Activated T-helper 1 cell treated with anti-CD3 and anti-CD28 coated beads, Interleukin-12 subunit alpha, Interleukin-12 subunit beta, Interleukin-2, Interleukin-4 antibody, amounts not matched to agents 30 ng/mL and 10 ng/mL and 1 ng/mL, durations not matched to agents 14 hours and 24 hours and 36 hours (primary cell): Measurements from ENCODE around the gene VSIG10L. TPM values are rescaled to one million over a fixed set of nuclear protein-coding genes. Genes with fewer than 3 reads are reported as not detected.

Source experiments
- DNase-seq: peaks from one replicate; pipeline ENCODE4 v3.0.0; 2021; ENCODE audit warnings: low spot score
- H3K27ac Mint-ChIP-seq: one replicate; pipeline ENCODE4 v1.8.0; 2021; ENCODE audit warnings: mild to moderate bottlenecking, mixed read lengths
- H3K27me3 Mint-ChIP-seq: one replicate; pipeline ENCODE4 v1.8.0; 2022; ENCODE audit warnings: mild to moderate bottlenecking, moderate library complexity, mixed read lengths; ENCODE audit not compliant: insufficient read depth
- H3K36me3 Mint-ChIP-seq: one replicate; pipeline ENCODE4 v1.8.0; 2021; ENCODE audit warnings: low read depth, mixed read lengths
- H3K4me1 Mint-ChIP-seq: one replicate; pipeline ENCODE4 v1.8.0; 2021; ENCODE audit warnings: low read depth, mixed read lengths
- H3K4me3 Mint-ChIP-seq: one replicate; pipeline ENCODE4 v1.8.0; 2021; ENCODE audit warnings: mild to moderate bottlenecking, moderate library complexity, mixed read lengths
- H3K9me3 Mint-ChIP-seq: one replicate; pipeline ENCODE4 v1.8.0; 2021; ENCODE audit warnings: mixed read lengths
- intact Hi-C: fragments of 100-400 bp; cut with micrococcal nuclease; formaldehyde crosslinking; loops from one replicate; pipeline ENCODE4 v1.15.1; 2024
- total RNA-seq: library from RNA; stranded (reverse); gene quantifications from 2 replicates; pipeline ENCODE4 v1.2.3, GENCODE V29; 2022

Gene VSIG10L
- total RNA-seq, 1 donor from 2014 or later = 6.0 TPM

DNA sequence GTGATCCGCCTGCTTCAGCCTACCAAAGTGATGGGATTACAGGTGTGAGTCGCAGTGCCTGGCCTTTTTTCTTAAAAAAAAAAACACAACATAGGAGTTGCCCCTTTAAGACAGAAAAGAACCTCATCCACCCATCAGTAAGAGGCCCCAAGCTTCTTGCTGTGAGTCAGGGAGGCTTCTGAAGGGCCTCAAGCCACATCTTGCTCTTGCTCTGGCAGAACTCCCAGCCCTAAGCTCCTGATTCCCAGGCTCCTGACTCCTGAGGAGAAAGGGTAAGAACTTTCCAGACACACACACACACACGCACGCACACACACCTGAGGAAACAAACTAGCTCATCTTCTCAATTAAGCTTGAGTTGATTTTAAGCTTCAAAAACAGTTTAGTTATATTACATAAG, 17.4 kb upstream of the VSIG10L start:
- Mint-ChIP-seq H3K4me3 (no peak overlapping the region), H3K4me1 (peaks cover 53% of the 10 kb centered on the region), H3K9me3 (no peaks in the 10 kb centered on the region), H3K27me3 (no peaks in the 10 kb centered on the region), H3K36me3 (peaks cover 29% of the 10 kb centered on the region), H3K27ac (peak overlapping the region; percentile 52)
- DNase-seq = no peak
- intact Hi-C loops = no loop called here

DNA sequence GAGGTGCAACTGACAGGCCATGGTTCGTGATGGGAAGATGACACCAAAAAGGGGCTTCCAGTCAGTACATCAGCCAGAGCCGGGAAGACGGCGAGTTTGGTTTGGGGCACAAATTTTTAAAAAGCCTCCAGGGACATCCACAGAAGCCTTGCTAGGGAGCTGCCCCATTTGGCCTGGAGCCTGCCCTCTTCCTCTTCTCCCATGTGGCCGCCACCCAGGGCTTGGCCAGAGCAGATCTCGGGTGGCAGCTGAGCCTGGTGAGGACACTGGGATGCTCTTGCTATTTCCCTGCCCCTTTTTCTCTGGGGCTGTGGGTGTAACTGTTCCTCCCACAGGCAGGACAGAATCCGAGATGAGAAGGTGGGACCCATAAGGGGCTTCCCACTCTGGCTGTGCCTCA, 16.0 kb upstream of the VSIG10L start:
- Mint-ChIP-seq H3K27ac (peak overlapping the region; percentile 34), H3K4me1 (peaks cover 40% of the 10 kb centered on the region), H3K36me3 (peaks cover 21% of the 10 kb centered on the region), H3K27me3 (no peaks in the 10 kb centered on the region), H3K4me3 (no peak overlapping the region), H3K9me3 (no peaks in the 10 kb centered on the region)
- DNase-seq = no peak
- intact Hi-C loops = no loop called here

DNA sequence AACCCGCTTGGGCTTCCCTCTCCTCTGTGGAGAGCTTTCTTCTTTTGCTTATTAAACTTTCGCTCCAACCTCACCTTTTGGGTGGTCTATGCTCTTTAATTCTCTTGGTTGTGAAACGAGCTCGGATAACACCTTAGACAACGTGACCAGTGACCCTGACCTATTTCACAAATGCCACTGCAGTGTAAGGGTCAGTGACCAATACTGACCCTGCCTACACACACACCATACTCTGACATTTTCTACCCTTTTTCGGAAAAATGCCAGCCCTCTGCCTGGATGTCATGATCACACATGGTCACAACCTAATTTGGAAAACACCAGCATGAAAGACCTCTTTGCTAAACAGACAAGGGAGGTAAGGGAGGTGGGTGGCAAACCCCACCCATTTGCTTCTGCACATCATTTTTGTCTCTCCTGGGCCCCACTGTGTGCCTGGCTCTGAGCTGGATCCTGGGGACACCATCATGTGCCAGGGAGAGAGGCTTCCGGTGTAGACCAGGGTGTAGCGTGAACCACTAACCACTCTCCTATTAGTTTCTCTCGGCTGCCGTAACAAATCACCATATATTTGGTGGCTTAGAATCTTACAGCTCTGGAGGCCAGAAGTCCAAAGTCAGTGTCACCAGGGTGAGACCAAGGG, 14.3 kb upstream of the VSIG10L start:
- DNase-seq = no peak
- intact Hi-C loops = no loop called here
- Mint-ChIP-seq H3K27ac (peak overlapping the region; percentile 12), H3K36me3 (peaks cover 26% of the 10 kb centered on the region), H3K27me3 (no peaks in the 10 kb centered on the region), H3K9me3 (no peaks in the 10 kb centered on the region), H3K4me3 (no peak overlapping the region), H3K4me1 (peaks cover 28% of the 10 kb centered on the region)

DNA sequence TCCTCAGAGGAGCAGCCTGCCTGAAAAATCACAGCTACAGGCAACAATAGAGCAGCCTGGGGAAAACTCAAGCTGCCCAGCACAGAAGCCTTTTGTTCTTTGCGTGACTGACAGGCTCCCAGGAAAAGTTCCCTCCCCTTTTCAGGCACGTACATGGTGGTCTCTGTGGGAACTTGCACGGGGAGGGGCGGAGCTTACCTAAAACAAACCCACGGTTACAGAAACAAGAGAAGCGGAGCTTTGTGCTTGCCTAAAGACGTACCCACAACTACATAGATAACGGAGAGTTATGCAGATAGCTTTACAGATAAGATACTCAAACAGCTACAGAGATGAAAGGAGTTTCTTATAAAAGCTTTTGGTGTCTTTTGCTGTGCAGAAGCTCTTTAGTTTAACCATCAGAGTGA, 12.8 kb upstream of the VSIG10L start:
- H3K36me3 Mint-ChIP-seq = peaks cover 35% of the 10 kb centered on the region
- no peak overlapping the region for H3K4me3 Mint-ChIP-seq
- H3K9me3 Mint-ChIP-seq = no peaks in the 10 kb centered on the region
- H3K4me1 Mint-ChIP-seq = peaks cover 28% of the 10 kb centered on the region
- peak overlapping the region; percentile 80 for H3K27ac Mint-ChIP-seq
- no peak for DNase-seq
- H3K27me3 Mint-ChIP-seq = no peaks in the 10 kb centered on the region
- intact Hi-C loops = no loop called here

DNA sequence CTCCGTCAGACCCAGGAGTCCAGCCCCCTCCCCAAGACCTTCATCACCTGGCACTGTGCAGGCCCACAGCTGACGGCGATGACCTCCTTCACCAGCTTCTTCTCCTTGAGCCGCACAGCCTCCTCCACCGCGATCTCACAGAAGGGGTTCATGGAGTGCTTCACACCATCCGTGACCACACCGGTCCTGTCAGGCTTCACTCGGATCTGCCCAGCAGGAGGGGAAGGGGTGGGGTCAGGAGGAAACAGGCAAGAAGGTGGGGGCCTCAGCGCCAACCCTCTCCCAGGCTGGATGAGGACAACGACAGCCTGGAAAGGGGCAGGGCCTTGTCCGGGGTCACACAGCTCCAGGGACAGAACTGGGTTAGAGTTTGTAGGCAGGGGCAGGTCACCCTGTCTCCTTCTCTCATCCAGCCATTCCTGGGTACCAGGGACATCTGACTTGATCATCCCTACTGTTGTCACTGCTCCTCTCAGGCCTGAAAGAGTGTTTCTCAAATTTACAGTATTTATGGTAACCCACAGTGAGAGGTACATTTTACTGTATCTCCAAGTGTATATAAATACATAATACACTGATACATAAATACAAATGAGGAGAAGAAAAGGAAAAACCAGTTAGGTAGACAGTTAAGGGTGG, 12.3 kb upstream of the VSIG10L start:
- H3K9me3 Mint-ChIP-seq = no peaks in the 10 kb centered on the region
- H3K27me3 Mint-ChIP-seq = no peaks in the 10 kb centered on the region
- peaks cover 24% of the 10 kb centered on the region for H3K4me1 Mint-ChIP-seq
- H3K36me3 Mint-ChIP-seq = peaks cover 35% of the 10 kb centered on the region
- no peak overlapping the region for H3K4me3 Mint-ChIP-seq
- H3K27ac Mint-ChIP-seq = peak overlapping the region; percentile 7
- intact Hi-C loops = no loop called here
- no peak for DNase-seq

DNA sequence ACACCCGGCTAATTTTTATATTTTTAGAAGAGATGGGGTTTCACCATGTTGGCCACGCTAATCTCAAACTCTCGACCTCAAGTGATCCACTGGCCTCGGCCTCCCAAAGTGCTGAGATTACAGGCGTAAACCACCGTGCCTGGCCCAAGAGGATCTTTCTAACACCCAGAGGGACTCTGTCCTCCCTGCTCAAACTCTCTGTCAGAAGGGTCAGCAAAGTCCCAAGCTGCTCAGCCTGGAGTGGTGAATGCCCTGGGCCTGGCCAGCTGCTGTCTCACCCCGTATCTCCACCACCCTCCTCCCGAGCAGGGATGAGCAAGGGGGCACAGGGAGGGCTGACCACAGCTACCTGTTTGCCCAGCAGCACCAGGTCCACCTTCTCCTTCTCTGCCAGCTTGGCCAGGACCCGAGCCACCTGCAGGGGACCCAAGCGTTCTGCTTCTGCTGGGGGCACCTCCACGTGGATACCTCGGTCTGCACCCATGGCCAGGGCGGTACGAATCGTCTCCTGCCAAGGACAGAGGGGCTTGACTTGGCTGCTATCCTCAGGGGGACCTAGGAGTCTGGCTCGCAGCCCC, 10.9 kb upstream of the VSIG10L start:
- no peak overlapping the region for H3K27ac Mint-ChIP-seq

DNA sequence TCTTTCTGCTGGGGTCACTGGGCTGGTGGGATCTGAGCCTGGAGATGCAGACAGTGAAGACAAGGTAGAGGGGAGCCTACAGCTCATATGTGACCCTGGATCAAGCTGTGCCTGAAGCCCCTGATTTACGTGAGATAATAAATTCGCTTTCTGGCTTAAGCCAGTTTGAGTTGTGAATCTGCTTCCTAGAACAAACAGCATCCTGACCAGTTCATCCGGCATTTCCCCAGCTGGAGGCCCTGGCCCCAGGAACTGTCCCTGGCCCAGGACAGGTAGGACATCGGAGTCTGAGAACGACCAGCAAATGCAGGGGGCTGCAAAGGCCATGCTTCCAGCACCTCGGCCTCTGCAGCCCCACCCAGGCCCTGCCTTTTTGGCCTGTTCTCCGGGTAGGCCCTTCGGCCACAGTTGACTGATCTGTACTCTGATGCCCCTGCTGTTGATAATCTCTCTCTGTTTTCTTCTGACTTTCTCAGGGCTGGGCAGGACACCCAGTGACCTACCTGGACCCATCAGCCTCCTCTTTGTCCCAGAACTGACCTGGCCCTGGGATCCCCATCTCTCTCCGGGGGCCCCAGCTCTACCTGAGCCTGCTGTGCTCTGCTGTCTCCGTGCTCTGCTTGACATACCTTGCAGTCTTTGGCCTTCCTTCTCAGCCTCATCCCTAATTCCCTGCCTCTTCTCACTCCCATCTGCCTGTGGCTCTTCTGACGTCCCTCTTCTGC, 9.5 kb upstream of the VSIG10L start:
- DNase-seq = no peak
- no peak overlapping the region for H3K4me3 Mint-ChIP-seq
- H3K27ac Mint-ChIP-seq = no peak overlapping the region
- intact Hi-C loops = no loop called here
- peaks cover 37% of the 10 kb centered on the region for H3K36me3 Mint-ChIP-seq
- H3K4me1 Mint-ChIP-seq = peaks cover 14% of the 10 kb centered on the region
- H3K9me3 Mint-ChIP-seq = no peaks in the 10 kb centered on the region
- no peaks in the 10 kb centered on the region for H3K27me3 Mint-ChIP-seq

More for the DNA sequence above, 10.9 kb upstream of the VSIG10L start:
- peaks cover 22% of the 10 kb centered on the region for H3K4me1 Mint-ChIP-seq
- H3K4me3 Mint-ChIP-seq = no peak overlapping the region
- no peaks in the 10 kb centered on the region for H3K9me3 Mint-ChIP-seq
- H3K27me3 Mint-ChIP-seq = no peaks in the 10 kb centered on the region
- intact Hi-C loops = no loop called here
- DNase-seq = no peak
- peaks cover 35% of the 10 kb centered on the region for H3K36me3 Mint-ChIP-seq

DNA sequence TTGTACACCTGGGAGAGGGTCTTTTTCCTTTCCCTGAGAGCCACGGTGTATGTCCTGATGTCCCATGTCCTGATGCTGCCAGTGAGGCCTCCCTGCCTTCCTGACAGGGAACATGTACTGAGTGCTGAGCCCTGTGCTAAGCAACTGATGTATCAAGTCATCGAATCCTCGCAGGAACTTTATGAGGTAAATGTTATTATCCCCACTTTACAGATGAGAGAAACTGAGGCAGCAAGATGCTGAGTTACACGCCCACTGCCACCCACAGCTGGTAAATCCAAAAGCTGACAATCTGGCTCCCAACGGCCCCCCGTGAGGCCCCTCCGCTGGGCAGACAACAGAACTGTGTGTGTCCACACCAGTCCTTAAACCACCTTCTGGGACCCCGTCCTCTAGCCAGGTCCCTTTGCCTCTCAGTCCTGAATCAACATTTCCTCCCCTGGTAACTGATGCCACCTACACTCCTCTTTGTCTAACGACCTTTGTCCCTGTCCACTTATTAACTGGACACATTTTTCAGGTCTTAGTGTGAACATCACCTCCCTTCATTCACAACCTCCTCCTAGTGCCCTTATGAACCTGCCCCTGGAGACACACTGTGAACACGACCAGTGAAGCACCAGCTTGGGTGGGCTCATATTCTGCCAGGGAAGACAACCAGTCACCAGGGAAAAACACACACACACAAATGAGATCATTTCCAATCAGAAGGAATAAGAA, 5.4 kb upstream of the VSIG10L start:
- intact Hi-C loops = no loop called here
- peaks cover 12% of the 10 kb centered on the region for H3K4me1 Mint-ChIP-seq
- H3K36me3 Mint-ChIP-seq = peaks cover 38% of the 10 kb centered on the region
- H3K9me3 Mint-ChIP-seq = no peaks in the 10 kb centered on the region
- H3K27ac Mint-ChIP-seq = no peak overlapping the region
- no peak for DNase-seq
- no peaks in the 10 kb centered on the region for H3K27me3 Mint-ChIP-seq
- no peak overlapping the region for H3K4me3 Mint-ChIP-seq

DNA sequence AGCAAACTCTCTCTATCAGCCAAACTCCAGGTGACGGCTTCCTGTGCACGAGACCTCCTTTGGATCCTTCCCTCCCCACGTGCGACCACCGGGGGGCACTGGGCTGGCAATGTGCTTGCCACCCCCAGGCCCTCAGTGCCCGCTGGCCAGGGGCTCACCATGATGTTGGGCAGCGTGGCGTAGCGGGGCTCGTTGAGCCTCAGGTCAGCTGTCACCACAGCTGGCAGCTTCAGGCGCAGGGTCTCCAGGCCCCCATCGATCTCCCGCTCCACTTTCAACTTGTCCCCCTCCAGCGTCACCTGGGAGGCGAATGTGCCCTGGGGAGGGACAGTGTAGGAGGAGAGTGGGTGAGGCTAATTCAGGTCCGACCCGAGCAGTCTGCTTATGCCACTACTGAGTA, 4.8 kb upstream of the VSIG10L start:
- Mint-ChIP-seq H3K27ac (no peak overlapping the region), H3K36me3 (peaks cover 33% of the 10 kb centered on the region)
- intact Hi-C loops = no loop called here

DNA sequence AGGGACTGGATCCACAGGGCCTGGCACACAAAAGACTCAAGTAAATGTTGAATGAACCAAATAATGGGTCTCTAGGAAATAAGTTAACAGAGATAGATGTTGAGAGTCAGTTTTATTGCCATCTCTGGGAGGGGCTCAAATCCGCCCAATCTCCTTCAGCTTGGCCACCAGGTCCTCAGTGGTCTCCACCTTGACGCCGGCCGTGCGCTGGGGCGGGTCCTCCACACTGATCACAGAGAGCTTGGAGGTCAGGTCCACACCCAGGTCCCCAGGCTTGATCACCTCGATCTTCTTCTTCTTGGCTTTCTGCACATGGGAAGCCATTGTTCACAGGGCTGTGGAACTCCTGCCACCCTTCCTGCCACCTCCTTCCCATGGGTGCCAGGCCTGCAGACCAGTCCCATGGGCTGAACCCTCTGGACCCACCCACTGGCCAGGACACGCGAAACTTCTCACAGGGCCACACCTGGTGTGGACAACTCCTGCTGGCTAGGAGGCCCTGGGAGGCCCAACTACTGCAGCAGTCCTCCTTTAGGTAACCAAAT, 3.2 kb upstream of the VSIG10L start:
- no peak overlapping the region for H3K27ac Mint-ChIP-seq
- no peaks in the 10 kb centered on the region for H3K9me3 Mint-ChIP-seq
- intact Hi-C loops = no loop called here
- DNase-seq = no peak
- H3K36me3 Mint-ChIP-seq = peaks cover 24% of the 10 kb centered on the region
- H3K4me1 Mint-ChIP-seq = peaks cover 17% of the 10 kb centered on the region
- no peak overlapping the region for H3K4me3 Mint-ChIP-seq
- H3K27me3 Mint-ChIP-seq = peaks cover 3% of the 10 kb centered on the region

More for the DNA sequence above, 4.8 kb upstream of the VSIG10L start:
- Mint-ChIP-seq H3K4me3 (no peak overlapping the region), H3K9me3 (no peaks in the 10 kb centered on the region), H3K27me3 (peaks cover under 1% of the 10 kb centered on the region), H3K4me1 (peaks cover 14% of the 10 kb centered on the region)
- DNase-seq = no peak

DNA sequence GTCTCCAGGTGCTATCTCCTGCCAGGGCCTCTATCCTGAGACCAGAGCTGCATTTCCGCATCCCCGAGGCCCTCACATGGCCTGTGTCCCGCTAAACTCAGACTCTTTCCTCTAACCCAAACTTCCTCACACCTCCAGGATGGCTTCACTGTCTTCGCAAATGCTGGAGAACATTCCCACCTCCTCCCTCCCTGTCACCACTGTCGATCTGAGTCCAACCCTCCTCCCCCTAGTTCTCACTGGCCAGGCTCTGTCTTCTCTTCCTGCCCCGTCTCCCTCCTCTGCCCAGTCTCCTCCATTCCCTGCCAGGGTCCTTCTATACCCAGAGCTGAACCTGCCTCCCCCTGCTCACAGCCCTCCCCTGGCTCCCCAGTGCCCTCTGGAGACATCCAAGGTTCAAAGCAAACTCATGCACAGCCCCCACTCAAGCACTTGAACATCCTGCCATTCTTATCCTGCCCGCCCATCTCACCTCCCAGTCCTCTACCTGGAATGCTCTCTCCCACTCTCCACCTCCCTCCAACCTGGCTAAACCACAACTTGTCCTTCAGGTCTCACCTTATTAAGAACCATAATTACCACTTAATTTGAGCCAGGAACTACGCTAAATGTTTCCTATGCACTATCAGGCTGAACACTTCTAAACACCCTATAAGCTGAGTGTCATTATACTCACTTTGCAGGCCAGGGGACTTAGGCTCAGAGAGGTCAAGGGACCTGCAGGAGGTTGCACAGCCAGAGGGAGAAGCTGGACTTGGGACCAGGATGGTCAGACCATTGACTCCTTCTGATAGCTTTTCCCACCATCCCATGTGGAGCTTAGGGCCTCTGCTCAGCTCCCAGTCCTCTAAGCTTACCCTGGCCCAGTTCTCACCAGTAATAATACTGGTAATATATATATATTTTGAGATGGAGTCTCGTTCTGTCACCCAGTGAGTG, 961 bp upstream of the VSIG10L start:
- H3K36me3 Mint-ChIP-seq = peaks cover 21% of the 10 kb centered on the region
- H3K27me3 Mint-ChIP-seq = peaks cover 3% of the 10 kb centered on the region
- H3K9me3 Mint-ChIP-seq = no peaks in the 10 kb centered on the region
- H3K4me1 Mint-ChIP-seq = peaks cover 26% of the 10 kb centered on the region
- H3K4me3 Mint-ChIP-seq = peak overlapping the region; percentile 62
- no peak overlapping the region for H3K27ac Mint-ChIP-seq
- intact Hi-C loops = no loop called here
- no peak for DNase-seq
